DOHH2 (cell line): ENCODE measurements around the gene FNIP1.

Source experiments
- EZH2phosphoT487 ChIP-seq: fragments of 200-600 bp; sonication (generic); IDR thresholded peaks from 2 replicates; pipeline ENCODE4 v1.6.1; 2017; ENCODE audit warnings: borderline replicate concordance, mild to moderate bottlenecking, antibody characterized with exemption, low read length, moderate library complexity, mixed read lengths
- TF ChIP-seq, protein P1 (sequence below): fragments of 200-600 bp; sonication (generic); IDR thresholded peaks from one replicate; pipeline ENCODE4 v1.5.1; 2014; ENCODE audit warnings: antibody characterized with exemption, mild to moderate bottlenecking, low read depth, low read length; ENCODE audit not compliant: poor library complexity, severe bottlenecking

DNA sequence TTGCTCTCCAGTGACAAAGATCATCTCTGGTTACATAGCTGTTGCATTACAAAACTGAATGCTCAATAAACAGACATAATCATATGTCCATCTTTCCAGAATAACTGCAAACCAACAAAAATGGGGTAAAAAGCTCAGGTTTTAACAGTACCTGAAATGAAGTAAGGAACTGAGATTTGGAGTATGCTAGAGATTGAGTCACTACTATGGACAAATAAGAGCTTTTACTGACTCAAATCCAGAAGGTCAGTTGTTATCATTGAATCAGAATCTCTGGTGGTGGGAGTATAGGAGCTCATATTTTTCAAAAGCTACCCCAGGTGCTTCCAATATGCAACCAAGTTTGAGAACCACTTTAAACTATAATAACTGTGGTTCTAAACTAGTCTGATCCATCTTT, 157.7 kb downstream of the FNIP1 start:
- TF ChIP-seq, protein P1, sequence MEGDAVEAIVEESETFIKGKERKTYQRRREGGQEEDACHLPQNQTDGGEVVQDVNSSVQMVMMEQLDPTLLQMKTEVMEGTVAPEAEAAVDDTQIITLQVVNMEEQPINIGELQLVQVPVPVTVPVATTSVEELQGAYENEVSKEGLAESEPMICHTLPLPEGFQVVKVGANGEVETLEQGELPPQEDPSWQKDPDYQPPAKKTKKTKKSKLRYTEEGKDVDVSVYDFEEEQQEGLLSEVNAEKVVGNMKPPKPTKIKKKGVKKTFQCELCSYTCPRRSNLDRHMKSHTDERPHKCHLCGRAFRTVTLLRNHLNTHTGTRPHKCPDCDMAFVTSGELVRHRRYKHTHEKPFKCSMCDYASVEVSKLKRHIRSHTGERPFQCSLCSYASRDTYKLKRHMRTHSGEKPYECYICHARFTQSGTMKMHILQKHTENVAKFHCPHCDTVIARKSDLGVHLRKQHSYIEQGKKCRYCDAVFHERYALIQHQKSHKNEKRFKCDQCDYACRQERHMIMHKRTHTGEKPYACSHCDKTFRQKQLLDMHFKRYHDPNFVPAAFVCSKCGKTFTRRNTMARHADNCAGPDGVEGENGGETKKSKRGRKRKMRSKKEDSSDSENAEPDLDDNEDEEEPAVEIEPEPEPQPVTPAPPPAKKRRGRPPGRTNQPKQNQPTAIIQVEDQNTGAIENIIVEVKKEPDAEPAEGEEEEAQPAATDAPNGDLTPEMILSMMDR, result no peak
- no peak for TF ChIP-seq EZH2phosphoT487
